HAP-1 (cell line): ENCODE data around the gene FUT8.
"Not testable (repeated sequence)": the region's sequence is repeated elsewhere in the genome, so short reads cannot be mapped to it uniquely, and the experiment has no call there.

ENCODE experiments used
- DNase-seq, 2 experiments: peaks; one replicate each; pipeline ENCODE4 v3.0.0-alpha.2; 2016 to 2020; ENCODE audit warnings: low spot score in 2 of 2
- H3K27me3 ChIP-seq: fragments of 250-450 bp; sonication (Bioruptor Pico); 2 replicates; pipeline ENCODE4 v1.5.1; 2020; ENCODE audit warnings: low read depth, mild to moderate bottlenecking, moderate library complexity
- H3K36me3 ChIP-seq: fragments of 250-450 bp; sonication (Bioruptor Pico); replicated peaks from 2 replicates; pipeline ENCODE4 v1.5.1; 2020; ENCODE audit warnings: mild to moderate bottlenecking
- H3K4me1 ChIP-seq: fragments of 250-450 bp; sonication (Bioruptor Pico); 2 replicates; pipeline ENCODE4 v1.5.1; 2020; ENCODE audit warnings: mild to moderate bottlenecking
- H3K4me3 ChIP-seq: fragments of 250-450 bp; sonication (Bioruptor Pico); 2 replicates; pipeline ENCODE4 v1.5.1; 2020; ENCODE audit warnings: mild to moderate bottlenecking, moderate library complexity
- H3K9me3 ChIP-seq: fragments of 250-450 bp; sonication (Bioruptor Pico); 2 replicates; pipeline ENCODE4 v1.5.1; 2020; ENCODE audit warnings: mild to moderate bottlenecking, moderate library complexity
- in situ Hi-C: fragments of 300-500 bp; cut with MboI; formaldehyde crosslinking; loops from 3 replicates; pipeline ENCODE4 v1.14.3; 2020; ENCODE audit warnings: low sequenced_read_pairs, inconsistent platforms, mixed read lengths

FUT8 gene

GRCh38 chr14:65444230-65444629 lies 31.7 kb downstream of the FUT8 start:
- H3K27me3 ChIP-seq: no peaks in the 10 kb centered on the region
- H3K4me1 ChIP-seq: peaks cover 2% of the 10 kb centered on the region; the same call in 1 of the 2 replicates
- no peak overlapping the region for H3K4me3 ChIP-seq
- in situ Hi-C loops: no loop called here
- H3K9me3 ChIP-seq: no peaks in the 10 kb centered on the region
- DNase-seq: no peak
- no peaks in the 10 kb centered on the region for H3K36me3 ChIP-seq

- no peaks in the 10 kb centered on the region; the same call in 1 of the 2 replicates for H3K36me3 ChIP-seq
- in situ Hi-C loops: no loop called here
- no peak for DNase-seq
- no peaks in the 10 kb centered on the region for H3K27me3 ChIP-seq
- no peaks in the 10 kb centered on the region for H3K9me3 ChIP-seq
- H3K4me3 ChIP-seq: no peak overlapping the region
- H3K4me1 ChIP-seq: peaks cover 2% of the 10 kb centered on the region; the same call in 1 of the 2 replicates
These were observed 33.6 kb downstream of the FUT8 start for GRCh38 chr14:65446159-65446558.

GRCh38 chr14:65449647-65450046 lies 37.1 kb downstream of the FUT8 start:
- H3K9me3 ChIP-seq: no peaks in the 10 kb centered on the region
- H3K4me3 ChIP-seq: no peak overlapping the region
- H3K4me1 ChIP-seq: peaks cover 2% of the 10 kb centered on the region; the same call in 1 of the 2 replicates
- in situ Hi-C loops: no loop called here
- H3K27me3 ChIP-seq: no peaks in the 10 kb centered on the region
- H3K36me3 ChIP-seq: no peaks in the 10 kb centered on the region; the same call in 1 of the 2 replicates
- no peak for DNase-seq

- Histone ChIP-seq H3K4me1 (no peaks in the 10 kb centered on the region), H3K4me3 (no peak overlapping the region), H3K9me3 (no peaks in the 10 kb centered on the region), H3K27me3 (no peaks in the 10 kb centered on the region), H3K36me3 (no peaks in the 10 kb centered on the region; the same call in 1 of the 2 replicates)
- in situ Hi-C loops: no loop called here
- DNase-seq: no peak
These were observed 41.4 kb downstream of the FUT8 start for GRCh38 chr14:65453807-65454480.

- H3K4me1 ChIP-seq: peaks cover 3% of the 10 kb centered on the region; the same call in 1 of the 2 replicates
- H3K36me3 ChIP-seq: peaks cover 14% of the 10 kb centered on the region
- no peak for DNase-seq
- no peaks in the 10 kb centered on the region for H3K9me3 ChIP-seq
- in situ Hi-C loops: no loop called here
- H3K4me3 ChIP-seq: no peak overlapping the region
- no peaks in the 10 kb centered on the region for H3K27me3 ChIP-seq
These were observed 43.7 kb downstream of the FUT8 start for GRCh38 chr14:65456247-65456646.

GRCh38 chr14:65461730-65462129 lies 49.2 kb downstream of the FUT8 start:
- Histone ChIP-seq H3K36me3 (peaks cover 20% of the 10 kb centered on the region), H3K9me3 (no peaks in the 10 kb centered on the region), H3K4me3 (no peak overlapping the region), H3K27me3 (no peaks in the 10 kb centered on the region), H3K4me1 (peaks cover 3% of the 10 kb centered on the region; the same call in 1 of the 2 replicates)
- no peak for DNase-seq
- in situ Hi-C loops: no loop called here

GRCh38 chr14:65462411-65462810 lies 49.9 kb downstream of the FUT8 start:
- peaks cover 20% of the 10 kb centered on the region for H3K36me3 ChIP-seq
- DNase-seq: no peak

GRCh38 chr14:65465584-65465983 lies 53.1 kb downstream of the FUT8 start:
- no peaks in the 10 kb centered on the region for H3K9me3 ChIP-seq
- H3K4me1 ChIP-seq: no peaks in the 10 kb centered on the region
- no peaks in the 10 kb centered on the region for H3K27me3 ChIP-seq
- H3K36me3 ChIP-seq: peaks cover 13% of the 10 kb centered on the region
- in situ Hi-C loops: no loop called here
- no peak overlapping the region for H3K4me3 ChIP-seq
- DNase-seq: no peak

More at GRCh38 chr14:65462411-65462810, 49.9 kb downstream of the FUT8 start:
- in situ Hi-C loops: no loop called here
- H3K4me1 ChIP-seq: peaks cover 3% of the 10 kb centered on the region; the same call in 1 of the 2 replicates
- no peak overlapping the region for H3K4me3 ChIP-seq
- no peaks in the 10 kb centered on the region for H3K9me3 ChIP-seq
- H3K27me3 ChIP-seq: no peaks in the 10 kb centered on the region

GRCh38 chr14:65467926-65468325 lies 55.4 kb downstream of the FUT8 start:
- DNase-seq, H3K27me3 ChIP-seq, H3K36me3 ChIP-seq, H3K9me3 ChIP-seq, in situ Hi-C loops, H3K4me3 ChIP-seq: not testable (repeated sequence)
- peaks cover 14% of the 10 kb centered on the region for H3K4me1 ChIP-seq

- H3K4me1 ChIP-seq: peaks cover 14% of the 10 kb centered on the region
- no peak for DNase-seq
- in situ Hi-C loops: no loop called here
- no peak overlapping the region for H3K4me3 ChIP-seq
- no peaks in the 10 kb centered on the region for H3K36me3 ChIP-seq
- H3K9me3 ChIP-seq: no peaks in the 10 kb centered on the region
- H3K27me3 ChIP-seq: no peaks in the 10 kb centered on the region
These were observed 57.4 kb downstream of the FUT8 start for GRCh38 chr14:65469903-65470302.

- DNase-seq: no peak
- in situ Hi-C loops: no loop called here
- Histone ChIP-seq H3K4me1 (peaks cover 14% of the 10 kb centered on the region), H3K9me3 (no peaks in the 10 kb centered on the region), H3K4me3 (no peak overlapping the region), H3K27me3 (no peaks in the 10 kb centered on the region), H3K36me3 (no peaks in the 10 kb centered on the region)
These were observed 57.9 kb downstream of the FUT8 start for GRCh38 chr14:65470404-65470880.

- Histone ChIP-seq H3K4me3 (no peak overlapping the region), H3K9me3 (no peaks in the 10 kb centered on the region), H3K4me1 (peaks cover 14% of the 10 kb centered on the region), H3K36me3 (no peaks in the 10 kb centered on the region), H3K27me3 (no peaks in the 10 kb centered on the region)
- DNase-seq: no peak
- in situ Hi-C loops: no loop called here
These were observed 58.7 kb downstream of the FUT8 start for GRCh38 chr14:65471038-65471878.

- in situ Hi-C loops: no loop called here
- Histone ChIP-seq H3K4me1 (peaks cover 14% of the 10 kb centered on the region), H3K27me3 (no peaks in the 10 kb centered on the region), H3K4me3 (no peak overlapping the region), H3K9me3 (no peaks in the 10 kb centered on the region), H3K36me3 (no peaks in the 10 kb centered on the region)
- DNase-seq: peak in 1 of 2 experiments; percentile 38
These were observed 59.7 kb downstream of the FUT8 start for GRCh38 chr14:65472189-65472588.
